A673 (cell line): ENCODE results near the gene MOBP.

Experiments used
- CTCF ChIP-seq: fragments of 300-800, 200-600 bp; sonication (generic); conservative IDR thresholded peaks from 2 replicates; pipeline ENCODE4 v1.5.1; 2017; ENCODE audit warnings: low read depth, mild to moderate bottlenecking, antibody characterized with exemption, low read length, moderate library complexity, mixed read lengths
- EZH2 ChIP-seq: fragments of 200-600 bp; sonication (generic); IDR thresholded peaks from 2 replicates; pipeline ENCODE4 v1.6.1; 2017; ENCODE audit warnings: borderline replicate concordance, low read depth, mild to moderate bottlenecking, mixed read lengths, antibody characterized with exemption, low read length; ENCODE audit not compliant: poor library complexity, severe bottlenecking

- no peak for TF ChIP-seq CTCF
- TF ChIP-seq EZH2: no peak
Measured at GRCh38 chr3:39429466-39429865, 38.0 kb upstream of the MOBP start.
